WTC11 (cell line): ENCODE data around the gene IL12RB2. TPM values are rescaled to one million over a fixed set of nuclear protein-coding genes. Genes with fewer than 3 reads are reported as not detected.

ENCODE experiments used
- ATAC-seq: fragments of 200-7000 bp; cut with Tn5 transposase; 2 replicates; pipeline ENCODE4 v1.10.0; 2021; ENCODE audit warnings: mild to moderate bottlenecking, moderate library complexity
- CTCF ChIA-PET: fragments of 300-600 bp; sonication (Branson Sonifier 250); formaldehyde crosslinking; loops from one replicate; lab custom pipeline; 2021; ENCODE audit warnings: antibody characterized with exemption; lab: Charles Lee
- POLR2A ChIA-PET: fragments of 350-600 bp; sonication (Branson Sonifier 250); formaldehyde crosslinking; loops from one replicate; lab custom pipeline; 2021; ENCODE audit warnings: antibody characterized with exemption; lab: Charles Lee
- DNase-seq: peaks from one replicate; pipeline ENCODE4 v3.0.0; 2021; ENCODE audit warnings: low spot score
- H3K27ac Mint-ChIP-seq: 2 replicates; pipeline ENCODE4 v1.8.0; 2021; ENCODE audit warnings: mixed read lengths
- H3K27me3 Mint-ChIP-seq: 2 replicates; pipeline ENCODE4 v1.8.0; 2021; ENCODE audit warnings: low read depth, mild to moderate bottlenecking, moderate library complexity, mixed read lengths
- H3K36me3 Mint-ChIP-seq: 2 replicates; pipeline ENCODE4 v1.8.0; 2021; ENCODE audit warnings: mixed read lengths
- H3K4me1 Mint-ChIP-seq: 2 replicates; pipeline ENCODE4 v1.8.0; 2022; ENCODE audit warnings: mixed read lengths
- H3K4me3 Mint-ChIP-seq: 2 replicates; pipeline ENCODE4 v1.8.0; 2021; ENCODE audit warnings: mild to moderate bottlenecking, moderate library complexity, mixed read lengths
- H3K9me3 Mint-ChIP-seq: 2 replicates; pipeline ENCODE4 v1.8.0; 2021; ENCODE audit warnings: mixed read lengths
- CREB1 ChIP-seq: sonication (generic); formaldehyde crosslinking; IDR thresholded peaks from 2 replicates; pipeline ENCODE4 v1.8.0; 2023; ENCODE audit warnings: mild to moderate bottlenecking, missing genetic modification reagents
- E2F4 ChIP-seq: sonication (generic); formaldehyde crosslinking; IDR thresholded peaks from 2 replicates; pipeline ENCODE4 v1.8.1; 2022; ENCODE audit warnings: low read depth, mild to moderate bottlenecking, moderate library complexity, missing genetic modification reagents, borderline replicate concordance
- ELF4 ChIP-seq: sonication (generic); formaldehyde crosslinking; IDR thresholded peaks from 2 replicates; pipeline ENCODE4 v1.8.1; 2022; ENCODE audit warnings: low read depth, mild to moderate bottlenecking, moderate library complexity, missing genetic modification reagents
- ETV6 ChIP-seq: sonication (generic); formaldehyde crosslinking; IDR thresholded peaks from 2 replicates; pipeline ENCODE4 v1.8.1; 2022; ENCODE audit warnings: mild to moderate bottlenecking, missing genetic modification reagents
- GABPB1 ChIP-seq: sonication (generic); formaldehyde crosslinking; IDR thresholded peaks from 2 replicates; pipeline ENCODE4 v1.8.1; 2023; ENCODE audit warnings: mild to moderate bottlenecking, missing genetic modification reagents
- MAX ChIP-seq: sonication (generic); formaldehyde crosslinking; IDR thresholded peaks from 2 replicates; pipeline ENCODE4 v1.8.0; 2022; ENCODE audit warnings: mild to moderate bottlenecking, missing genetic modification reagents
- MYBL2 ChIP-seq: sonication (generic); formaldehyde crosslinking; IDR thresholded peaks from 2 replicates; pipeline ENCODE4 v1.8.1; 2023; ENCODE audit warnings: mild to moderate bottlenecking, moderate library complexity, missing genetic modification reagents
- NFYB ChIP-seq: sonication (generic); formaldehyde crosslinking; conservative IDR thresholded peaks from 2 replicates; pipeline ENCODE4 v1.8.0; 2022; ENCODE audit warnings: low read depth, missing genetic modification reagents
- NR1H2 ChIP-seq: sonication (generic); formaldehyde crosslinking; IDR thresholded peaks from 2 replicates; pipeline ENCODE4 v1.9.0; 2021; ENCODE audit warnings: mild to moderate bottlenecking, moderate library complexity, missing genetic modification reagents
- RELA ChIP-seq: sonication (generic); formaldehyde crosslinking; IDR thresholded peaks from 2 replicates; pipeline ENCODE4 v1.8.1; 2022; ENCODE audit warnings: missing genetic modification reagents, mild to moderate bottlenecking, borderline replicate concordance
- TCF7 ChIP-seq: sonication (generic); formaldehyde crosslinking; IDR thresholded peaks from 2 replicates; pipeline ENCODE4 v1.8.0; 2022; ENCODE audit warnings: mild to moderate bottlenecking, low read depth, missing genetic modification reagents, moderate library complexity
- USF2 ChIP-seq: sonication (generic); formaldehyde crosslinking; IDR thresholded peaks from 2 replicates; pipeline ENCODE4 v1.8.1; 2023; ENCODE audit warnings: mild to moderate bottlenecking, missing genetic modification reagents, moderate library complexity
- ZBTB43 ChIP-seq: sonication (generic); formaldehyde crosslinking; IDR thresholded peaks from 2 replicates; pipeline ENCODE4 v1.8.1; 2023; ENCODE audit warnings: mild to moderate bottlenecking, missing genetic modification reagents
- ZNF396 ChIP-seq: fragments of 250-450 bp; sonication (Bioruptor Pico); IDR thresholded peaks from 2 replicates; pipeline ENCODE4 v1.8.0; 2021; ENCODE audit warnings: mild to moderate bottlenecking, moderate library complexity, borderline replicate concordance
- ZNF512 ChIP-seq: sonication (generic); formaldehyde crosslinking; IDR thresholded peaks from 2 replicates; pipeline ENCODE4 v1.8.1; 2022; ENCODE audit warnings: missing genetic modification reagents, borderline replicate concordance
- ZNF532 ChIP-seq: fragments of 250-450 bp; sonication (Bioruptor Pico); IDR thresholded peaks from 2 replicates; pipeline ENCODE4 v1.9.0; 2021; ENCODE audit warnings: mild to moderate bottlenecking, borderline replicate concordance
- total RNA-seq: library from RNA; stranded (reverse); gene quantifications from 3 replicates; pipeline ENCODE4 v1.2.3, GENCODE V29; 2021

The IL12RB2 gene
- total RNA-seq, 1 experiment from 2014 or later, result 0.81 TPM

GRCh38 chr1:67361641-67362040 is 54.0 kb downstream of the IL12RB2 start (continued):
- TF ChIP-seq RELA (CRISPR knock-in tag), result no peak
- TF ChIP-seq TCF7 (CRISPR knock-in tag), result no peak

- POLR2A ChIA-PET, result no interaction called here
- Mint-ChIP-seq H3K9me3 (no peaks in the 10 kb centered on the region), H3K27ac (no peak overlapping the region), H3K4me1 (peaks cover 20% of the 10 kb centered on the region), H3K36me3 (no peaks in the 10 kb centered on the region), H3K27me3 (no peaks in the 10 kb centered on the region), H3K4me3 (no peak overlapping the region)
- no peak for DNase-seq
- CTCF ChIA-PET, result interaction anchor here (0.6 kb wide), 2 partner anchors 19 to 71 kb away, joined by 3 to 7 read pairs; no protein-coding TSS in a partner anchor
- TF ChIP-seq ETV6 (CRISPR knock-in tag) (no peak), CREB1 (no peak), USF2 (CRISPR knock-in tag) (no peak), MYBL2 (CRISPR knock-in tag) (no peak), NFYB (CRISPR knock-in tag) (no peak), ZNF512 (CRISPR knock-in tag) (no peak), ZNF532 (CRISPR knock-in tag) (no peak), GABPB1 (no peak), ZNF396 (CRISPR knock-in tag) (no peak), NR1H2 (CRISPR knock-in tag) (no peak), E2F4 (CRISPR knock-in tag) (no peak), ELF4 (CRISPR knock-in tag) (no peak), MAX (no peak), ZBTB43 (no peak)
- TF ChIP-seq, all 79 proteins: peak for 0
- ATAC-seq, result no peak
These were observed 59.8 kb downstream of the IL12RB2 start for GRCh38 chr1:67367370-67368045.
